Measurements from ENCODE around the gene KLHL22.

Gene KLHL22

DNA sequence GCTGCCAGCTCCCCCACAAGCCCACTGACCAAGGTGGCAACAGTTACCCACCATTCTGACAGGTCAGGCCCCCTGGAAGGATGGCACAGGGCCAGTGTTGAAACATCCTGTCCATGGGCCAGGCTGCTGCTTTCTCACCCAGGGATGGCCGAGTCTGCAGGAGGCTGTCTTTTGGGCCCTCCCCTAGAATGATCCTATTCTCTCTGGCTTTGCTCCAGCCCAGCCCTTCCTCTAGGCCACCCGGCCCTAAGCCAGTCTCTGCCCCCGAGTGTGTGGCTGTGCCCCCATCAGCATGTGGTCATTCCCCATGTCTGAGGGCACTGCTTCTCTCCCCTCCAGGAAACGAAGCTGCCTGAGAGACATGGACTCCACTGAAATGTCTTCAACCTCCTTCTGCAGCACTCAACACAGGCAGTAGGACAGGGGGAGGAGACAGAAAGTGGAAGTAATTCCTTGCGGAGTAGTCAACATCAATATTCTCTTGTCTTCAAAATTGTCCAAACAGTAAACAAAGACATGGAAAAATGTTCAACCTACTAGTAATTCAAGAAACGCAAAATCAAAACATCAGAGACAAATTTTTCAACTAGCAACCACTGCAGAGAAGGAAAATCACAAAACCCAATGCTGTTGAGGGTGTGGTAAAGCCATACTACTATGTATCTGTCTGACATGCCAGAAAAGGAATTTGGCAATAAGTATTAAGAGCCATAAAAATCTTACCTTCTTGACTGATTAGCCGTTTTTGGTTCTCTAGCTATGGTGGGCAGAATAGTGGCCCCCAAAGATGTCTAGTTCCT is 52.9 kb downstream of the KLHL22 start:
- no peak for DNase-seq (ENCODE audit: low read depth)

DNA sequence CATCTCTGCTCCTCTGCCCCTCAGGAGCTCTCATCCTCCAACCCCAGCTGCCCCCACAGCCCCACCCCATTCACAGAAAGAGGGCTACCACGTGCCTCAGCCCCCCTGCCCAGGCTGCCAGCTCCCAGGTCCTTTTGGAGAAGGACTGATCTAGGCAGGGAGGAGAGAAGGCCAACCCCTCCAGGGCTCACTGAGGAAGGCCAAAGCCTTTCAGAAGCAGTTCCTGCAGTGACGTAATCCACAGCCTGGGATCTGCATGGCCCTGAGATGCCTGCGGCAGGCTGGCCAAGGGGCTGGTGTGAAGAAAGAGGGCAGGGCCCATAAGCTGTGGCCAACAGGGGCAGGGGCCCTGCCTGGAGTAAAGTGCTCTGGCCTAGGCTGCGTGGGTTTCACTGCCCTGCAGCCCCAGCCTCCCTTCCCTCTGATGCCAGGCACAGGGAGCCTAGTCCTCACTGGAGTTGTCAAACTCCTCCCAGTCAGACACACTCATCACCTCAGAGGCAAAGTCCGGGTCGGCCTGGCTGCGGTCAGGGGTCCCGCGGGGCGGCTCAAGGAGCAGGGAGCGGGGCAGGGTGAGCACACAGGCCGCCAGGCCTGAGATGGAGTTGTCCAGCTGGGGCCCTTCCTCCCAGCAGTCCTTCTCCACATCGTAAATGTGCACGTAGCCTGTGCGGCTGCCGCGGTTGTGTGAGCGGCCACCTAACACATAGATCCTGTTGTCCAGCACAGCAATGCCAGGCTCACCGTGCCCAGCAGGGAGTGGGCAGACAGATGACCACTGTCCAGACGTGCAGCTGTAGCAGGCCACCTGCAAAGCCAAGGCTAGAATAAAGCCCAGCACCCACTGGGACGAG is 53.7 kb downstream of the KLHL22 start:
- no peak for DNase-seq (ENCODE audit: low read depth)

DNA sequence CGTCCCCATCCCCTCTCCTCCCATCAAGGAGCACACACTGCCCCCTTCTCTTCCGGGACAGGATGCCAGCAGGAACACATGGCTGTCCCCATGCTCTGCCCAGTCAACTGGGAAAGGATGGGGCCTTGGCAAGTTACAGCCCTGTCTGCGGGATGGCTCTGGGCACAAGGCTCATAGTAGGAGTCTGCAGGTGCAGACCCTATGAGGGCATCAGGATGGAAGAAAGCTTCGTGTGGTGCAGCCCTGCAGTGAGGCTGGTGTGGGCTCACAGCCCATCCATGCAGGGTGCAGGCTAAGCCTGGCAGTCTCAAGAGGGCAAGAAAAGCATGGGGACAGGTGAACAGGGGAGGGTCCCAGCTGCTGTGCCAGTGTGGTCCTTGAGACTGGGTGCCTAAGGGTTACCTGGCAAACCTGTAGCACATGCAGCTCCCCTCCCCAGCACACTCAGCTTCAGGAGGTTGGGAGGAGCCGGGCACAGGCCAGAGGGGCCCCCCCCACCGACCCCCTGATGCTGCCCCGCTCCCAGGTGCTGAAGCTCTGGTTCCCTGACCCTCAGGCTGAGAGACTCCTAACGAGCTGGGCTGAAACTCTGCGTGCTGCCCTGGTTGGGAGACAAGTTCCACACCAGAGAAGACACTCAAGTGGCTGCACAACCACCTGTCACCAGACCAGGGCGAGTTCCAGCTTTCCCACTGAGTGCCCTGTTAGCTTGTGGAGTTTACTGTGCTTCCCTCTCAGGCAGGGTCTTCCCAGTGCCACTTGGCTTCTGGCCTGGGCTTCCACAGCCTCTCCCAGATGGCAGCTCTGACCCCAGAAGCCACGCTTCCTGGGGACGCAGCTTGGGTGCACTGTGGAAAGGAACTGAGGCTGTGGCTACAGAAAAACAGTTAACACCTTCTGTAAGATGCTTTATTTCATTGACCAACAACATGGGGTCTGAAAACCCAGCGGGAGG is 54.7 kb downstream of the KLHL22 start:
- no peak for DNase-seq (ENCODE audit: low read depth)

DNA sequence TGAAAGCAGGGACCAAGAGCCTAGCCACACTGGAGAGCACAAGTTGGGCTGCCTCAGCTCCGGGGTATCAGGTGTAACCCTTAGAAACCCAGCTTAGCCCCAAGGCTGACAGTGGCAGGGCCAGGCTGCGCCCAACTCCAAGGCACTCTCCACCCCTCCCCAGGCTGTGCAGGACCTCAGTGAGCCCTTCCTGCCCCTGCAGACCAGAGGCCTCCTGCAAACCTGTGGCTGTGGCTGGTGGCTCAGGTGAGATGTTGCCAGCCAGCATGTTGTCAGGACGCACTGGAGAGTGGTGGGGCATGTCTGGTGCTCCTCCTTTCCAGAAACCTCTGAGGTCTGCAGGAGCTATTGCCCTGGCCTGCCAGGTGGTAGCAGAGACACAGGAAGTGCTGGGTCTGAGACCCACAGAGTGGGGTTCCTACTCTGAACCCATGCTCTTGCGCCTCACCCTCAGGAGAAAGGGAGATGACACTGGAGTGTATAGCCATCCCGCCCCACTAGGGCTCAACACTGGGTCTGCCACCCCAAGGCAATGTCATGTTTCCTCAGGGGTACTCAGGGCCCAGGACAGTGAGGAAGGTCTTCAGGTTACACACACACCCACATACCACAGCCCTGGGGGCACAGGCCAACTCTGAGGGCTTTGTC is 55.5 kb downstream of the KLHL22 start:
- no peak for DNase-seq (ENCODE audit: low read depth)

DNA sequence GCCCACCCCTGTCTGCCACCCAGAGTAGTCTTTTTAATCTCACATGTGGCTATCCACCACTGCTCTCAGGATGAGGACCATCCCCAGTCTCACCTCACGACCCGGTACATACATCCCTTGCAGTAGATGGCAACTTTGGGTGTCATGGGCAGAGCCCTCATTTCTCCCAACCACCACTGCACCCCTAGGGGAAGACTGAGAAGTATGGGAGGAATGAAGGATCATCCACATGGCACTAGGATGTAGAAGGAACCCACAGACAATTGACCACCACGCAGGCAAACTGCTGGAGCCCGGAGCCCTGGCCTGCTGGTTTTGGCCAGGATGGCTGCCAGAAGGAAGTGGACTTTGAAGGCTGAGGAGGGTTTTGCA is 56.1 kb downstream of the KLHL22 start:
- DNase-seq (ENCODE audit: low read depth), result no peak

DNA sequence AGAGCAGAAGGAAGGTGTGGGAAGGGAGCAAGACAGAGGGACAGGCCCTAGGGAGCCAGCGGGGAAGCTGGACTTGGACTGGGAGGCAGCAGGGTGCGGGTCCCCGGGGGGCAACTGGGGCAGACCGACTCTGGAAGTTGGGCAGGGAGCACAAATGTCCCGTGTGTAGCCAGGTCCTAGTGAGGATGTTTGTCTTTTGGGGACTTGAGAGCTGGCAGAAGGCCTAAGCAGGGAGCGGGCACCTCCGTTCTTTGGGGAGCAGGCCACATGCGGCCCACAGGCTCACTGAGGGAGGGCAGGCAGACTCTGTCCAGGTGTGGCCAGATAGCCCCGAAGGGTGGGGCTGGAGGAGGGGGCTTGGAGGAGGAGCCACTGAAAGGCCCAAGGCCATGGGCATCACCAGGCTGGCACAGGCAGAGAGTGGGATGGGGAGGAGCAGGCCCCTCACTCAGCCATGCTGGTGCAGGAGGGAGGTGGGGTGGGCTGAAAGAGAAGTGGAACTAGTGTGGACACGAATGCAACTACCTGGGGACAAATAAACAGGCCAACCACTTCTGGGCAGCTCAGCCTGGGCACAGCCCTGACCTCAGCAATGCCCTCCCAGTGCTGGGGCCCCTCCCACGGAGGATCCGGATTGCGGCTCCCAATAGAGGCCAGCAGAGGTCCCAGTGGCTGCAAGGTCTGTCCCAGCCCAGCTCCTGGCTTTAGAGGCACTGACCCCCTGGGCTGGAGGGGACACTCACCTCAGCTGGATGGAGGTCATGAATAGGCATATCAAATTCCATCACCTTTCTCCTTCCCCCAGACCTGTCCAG is 56.7 kb downstream of the KLHL22 start:
- DNase-seq (ENCODE audit: low read depth), result no peak

DNA sequence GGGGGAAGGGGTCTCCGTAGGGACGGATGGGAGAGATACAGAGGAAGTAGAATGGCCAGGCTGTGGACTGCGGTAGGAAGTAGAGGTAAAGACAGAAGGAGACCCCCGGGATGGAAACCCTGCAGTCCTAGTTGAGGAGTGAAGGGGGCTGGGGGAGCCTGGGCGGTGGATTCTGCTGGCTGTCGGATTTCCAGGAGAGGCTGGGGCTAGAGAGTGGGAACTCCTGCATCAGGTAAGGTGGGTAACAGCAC is 57.2 kb downstream of the KLHL22 start:
- no peak for DNase-seq (ENCODE audit: low read depth)

DNA sequence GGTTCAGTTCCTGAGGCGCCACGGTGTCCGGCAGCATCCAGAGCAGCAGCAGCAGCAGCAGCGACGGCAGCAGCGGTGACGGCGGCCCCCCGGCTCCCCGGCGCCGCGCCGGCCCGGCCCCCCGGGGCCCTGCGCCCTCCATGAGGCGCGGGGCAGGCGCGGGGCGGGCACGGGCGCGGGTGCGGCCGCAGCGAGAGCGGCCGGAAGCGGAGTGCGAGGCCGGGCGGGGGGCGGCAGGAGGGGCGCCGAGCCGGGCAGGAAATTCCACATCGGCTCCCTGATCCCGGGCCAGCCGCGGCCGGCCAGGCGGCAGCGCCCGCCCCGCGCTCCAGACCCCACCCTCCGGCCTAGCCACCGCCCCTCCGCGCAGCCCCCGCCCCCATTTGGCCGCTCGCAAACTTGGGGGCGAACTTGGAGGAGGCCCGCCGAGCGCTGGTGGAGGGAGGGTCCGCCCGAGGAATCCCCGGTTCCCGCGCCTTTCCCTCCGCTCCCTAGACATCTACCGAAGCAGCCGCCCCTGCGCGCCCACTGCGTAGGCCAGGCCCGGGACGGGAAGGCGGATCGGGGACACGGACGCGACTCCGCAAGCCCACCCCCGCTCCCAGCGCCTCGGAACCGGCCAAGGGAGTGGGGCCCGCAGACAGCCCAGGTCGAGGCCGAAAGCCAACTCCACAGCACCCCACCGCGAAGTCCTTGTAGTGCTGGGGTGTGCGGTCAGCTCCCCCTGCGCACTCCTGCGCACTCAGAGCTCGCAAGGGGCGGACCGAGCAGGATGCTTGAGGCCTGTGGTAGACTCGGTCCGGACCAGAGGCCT is 57.8 kb downstream of the KLHL22 start, which contains the start of gene SCARF2:
Gene SCARF2 (minus strand): TSS at position 213 of the 814 bp plus-strand sequence. CDS start 71 bp downstream, at position 142.
- no peak for DNase-seq (ENCODE audit: low read depth)

DNA sequence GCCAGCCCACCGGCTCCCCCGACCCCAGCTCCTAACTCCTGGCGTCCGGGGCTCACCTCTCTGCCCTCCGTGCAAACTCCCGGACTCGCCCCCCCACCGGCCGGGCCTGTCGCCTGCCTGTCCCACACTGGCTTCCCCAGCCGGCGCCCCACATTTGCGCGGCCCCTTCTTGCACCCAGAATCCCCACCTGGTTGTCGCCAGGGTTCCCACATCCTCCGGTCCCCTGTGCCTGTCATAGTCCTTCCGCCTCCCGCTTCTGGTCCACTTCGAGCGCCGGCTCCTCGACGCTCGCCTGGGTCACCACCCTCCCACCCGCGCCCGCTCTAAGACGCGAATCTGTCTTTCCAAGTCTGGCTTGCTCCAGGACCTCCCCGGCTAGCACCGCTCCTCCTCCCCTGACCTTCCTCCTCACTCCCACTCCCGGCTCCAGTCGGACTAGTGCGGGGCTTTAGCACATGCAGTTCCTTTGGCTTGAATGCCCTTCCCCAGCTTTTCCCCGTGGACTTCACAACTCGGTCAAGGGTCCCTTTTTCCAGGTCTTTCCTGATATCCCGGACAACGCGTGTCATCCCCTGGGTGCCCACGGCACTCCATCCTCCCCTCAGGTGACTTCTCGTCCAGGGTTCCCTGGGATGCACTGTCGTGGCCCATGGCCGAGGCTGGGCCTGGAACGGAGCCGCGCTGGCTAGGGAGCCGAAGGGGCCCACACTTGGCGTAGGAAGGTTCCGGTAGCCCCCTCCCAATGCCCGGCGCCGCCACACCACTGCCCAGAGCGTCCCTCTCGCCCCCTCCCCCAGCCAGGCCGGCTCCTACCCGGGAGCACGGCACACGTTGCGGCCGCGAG is 58.6 kb downstream of the KLHL22 start:
- DNase-seq (ENCODE audit: low read depth), result no peak

DNA sequence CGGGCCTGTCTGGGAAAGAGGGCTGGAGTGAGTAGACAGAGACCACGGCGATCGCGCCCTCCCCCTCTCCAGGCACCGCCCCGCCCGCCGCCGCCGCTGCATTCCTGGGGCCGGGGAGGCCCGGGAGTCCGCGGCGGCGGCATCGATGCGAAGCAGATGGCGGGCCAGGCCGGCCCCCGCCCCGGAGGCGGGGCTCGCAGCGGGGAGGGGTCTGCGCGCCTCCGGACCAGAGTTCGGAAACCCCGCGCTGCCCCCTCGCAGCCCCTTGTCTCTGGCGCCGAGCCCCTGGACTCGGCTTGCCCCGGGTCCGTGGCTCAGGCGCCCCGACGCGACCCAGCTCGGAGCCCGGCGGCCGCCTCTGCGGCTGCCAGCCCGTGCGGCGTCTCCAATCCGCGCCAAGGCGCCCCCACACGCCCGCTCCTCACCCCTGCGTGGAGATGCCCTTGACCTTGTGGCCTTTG is 59.3 kb downstream of the KLHL22 start:
- DNase-seq (ENCODE audit: low read depth), result no peak

DNA sequence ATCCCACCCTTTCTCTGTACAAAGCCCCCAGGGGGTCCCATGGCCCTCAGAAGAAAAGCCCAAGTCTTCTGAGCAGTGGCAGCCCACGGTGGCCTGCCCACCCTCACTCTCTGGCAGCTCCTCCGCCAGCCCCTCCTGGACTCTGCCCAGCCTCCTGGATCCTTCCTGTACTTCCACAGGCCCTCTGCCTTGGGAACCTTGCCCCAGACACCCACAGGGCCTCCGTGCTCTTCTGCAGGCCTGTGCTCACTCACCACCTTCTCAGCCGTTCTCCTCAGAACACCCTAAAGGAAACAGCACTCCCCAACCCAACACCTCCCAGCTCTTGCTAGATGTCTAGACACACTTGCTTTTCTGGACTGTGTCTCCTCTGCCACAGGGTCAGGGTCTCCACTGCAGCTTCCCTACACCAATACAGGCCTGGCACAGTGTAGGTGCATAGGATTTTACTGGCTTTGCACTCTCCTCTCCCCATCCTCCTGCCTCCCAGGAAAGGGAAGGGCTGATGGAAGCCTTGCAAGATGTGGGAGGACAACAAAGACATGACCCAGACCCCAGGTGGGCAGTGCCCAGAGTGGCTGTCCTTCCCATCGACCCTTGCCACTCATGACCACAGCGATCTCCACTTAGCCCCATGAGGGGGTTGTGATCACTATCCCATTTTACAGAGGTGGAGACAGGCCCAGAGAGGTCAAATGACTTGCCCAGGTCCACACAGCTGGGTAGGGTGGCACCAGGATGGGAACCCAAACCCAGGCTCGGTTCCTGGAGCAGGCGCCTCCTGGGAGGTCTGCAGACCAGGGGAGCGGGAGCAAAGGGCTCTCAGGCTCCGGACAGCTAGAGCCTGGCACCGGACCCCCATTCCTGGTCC is 59.9 kb downstream of the KLHL22 start:
- no peak for DNase-seq (ENCODE audit: low read depth)

DNA sequence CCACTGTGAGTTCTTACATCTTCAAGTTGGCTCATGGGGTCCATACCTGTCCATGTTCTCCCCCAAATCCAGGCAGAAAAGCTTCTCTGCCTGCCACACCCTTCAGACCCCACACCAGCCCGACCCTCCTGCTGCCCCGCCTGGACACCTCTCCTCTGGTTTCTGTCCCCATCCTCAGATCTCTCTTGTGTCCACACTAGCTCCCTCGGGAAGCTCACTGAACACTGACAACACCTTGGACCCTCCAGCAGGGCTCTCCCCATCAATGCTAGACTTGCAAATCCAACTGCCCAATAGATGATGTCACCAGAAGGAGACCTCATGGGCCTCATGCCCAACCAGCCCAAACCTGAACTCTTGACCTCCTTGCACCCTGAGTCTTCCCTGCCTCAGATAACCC is 60.8 kb downstream of the KLHL22 start:
- no peak for DNase-seq (ENCODE audit: low read depth)

DNA sequence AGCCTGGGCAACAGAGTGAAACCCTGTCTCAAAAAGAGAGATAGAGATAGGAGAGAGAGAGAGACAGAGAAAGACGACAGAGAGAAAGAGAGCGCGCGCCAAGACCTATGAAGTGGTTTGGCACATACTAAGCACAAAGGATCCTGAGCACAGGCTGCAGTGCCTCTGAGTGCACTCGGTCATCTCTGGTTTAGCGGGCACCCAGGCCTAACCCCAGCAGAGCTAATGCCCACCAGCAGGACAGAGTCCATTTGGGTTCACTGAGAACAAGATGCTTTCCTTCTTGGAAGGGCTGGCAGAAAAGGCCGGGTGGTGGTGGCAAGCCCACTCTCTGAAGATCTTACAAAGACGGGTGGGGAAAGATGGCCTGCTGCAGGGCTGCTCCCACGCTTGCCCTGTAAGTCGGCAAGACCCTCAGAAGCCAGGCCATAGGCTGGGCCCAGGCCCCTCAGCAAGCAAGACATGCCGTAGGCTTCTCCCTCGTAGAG is 61.3 kb downstream of the KLHL22 start:
- no peak for DNase-seq (ENCODE audit: low read depth)

DNA sequence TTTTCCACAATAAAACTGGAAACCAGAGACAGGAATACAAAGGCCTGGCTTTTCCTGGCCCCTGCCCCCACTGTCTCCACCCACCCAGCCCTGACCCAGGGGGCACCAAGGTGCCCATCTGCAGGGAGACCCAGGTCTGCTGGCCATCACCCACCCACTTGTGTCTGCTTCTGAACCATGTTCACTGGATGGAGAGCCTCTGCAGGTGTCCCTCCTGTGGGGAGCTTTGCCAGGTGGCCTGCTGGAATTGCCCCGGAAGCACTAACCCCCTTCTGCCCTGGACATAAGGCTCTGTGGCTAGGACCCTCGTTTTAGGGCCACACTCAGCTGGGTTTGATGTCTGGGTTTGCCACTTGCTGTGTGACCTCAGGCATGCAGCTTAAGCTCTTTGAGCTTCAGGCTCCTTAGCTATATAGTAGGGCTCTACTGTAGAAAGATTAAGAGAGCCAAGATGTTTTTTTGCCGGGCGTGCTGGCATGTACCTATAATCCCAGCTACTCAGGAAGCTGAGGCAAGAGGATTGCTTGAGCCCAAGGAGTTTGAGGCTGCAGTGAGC is 61.8 kb downstream of the KLHL22 start:
- DNase-seq (ENCODE audit: low read depth), result no peak

DNA sequence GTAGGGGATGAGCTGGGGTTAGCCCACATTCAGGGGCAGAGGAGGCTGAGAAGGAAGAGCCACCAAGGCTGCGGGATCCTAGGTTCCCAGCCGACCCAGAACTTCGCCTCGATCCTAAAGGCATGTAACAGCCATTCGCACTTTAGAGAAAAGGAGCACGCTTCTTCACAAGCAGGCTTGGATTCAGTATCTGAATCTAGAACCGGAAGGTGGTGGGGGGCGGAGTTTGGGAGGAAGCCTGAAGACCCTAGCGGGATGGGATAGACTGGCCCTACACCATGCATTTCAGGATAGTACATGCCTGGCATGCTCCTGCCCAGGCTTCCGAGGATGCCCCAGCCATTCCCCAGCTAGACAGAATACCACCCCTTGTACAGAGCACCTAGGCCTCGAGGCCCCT is 62.4 kb downstream of the KLHL22 start:
- DNase-seq (ENCODE audit: low read depth), result no peak

DNA sequence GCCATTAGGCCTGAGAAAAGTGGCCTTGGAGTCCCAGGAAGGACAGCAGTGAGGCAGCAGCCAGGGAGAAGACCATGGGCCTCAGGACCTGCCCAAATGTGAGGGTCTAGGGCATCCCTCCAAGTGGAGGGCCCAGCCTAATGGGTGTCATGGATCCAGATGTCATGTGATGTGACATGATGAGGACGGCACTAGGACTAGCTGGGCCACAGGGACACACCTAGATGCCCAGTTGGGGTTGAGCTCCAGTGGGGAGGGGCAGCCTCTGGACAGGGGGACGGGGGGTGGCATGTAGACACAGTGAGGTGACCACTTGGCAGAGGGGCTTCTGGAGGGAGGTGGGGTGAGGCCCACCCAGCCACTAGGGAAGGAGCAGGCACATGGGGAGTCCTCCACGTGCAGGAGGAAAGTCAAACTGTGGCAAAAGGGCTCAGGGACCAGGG is 63.3 kb downstream of the KLHL22 start:
- no peak for DNase-seq (ENCODE audit: low read depth)

DNA sequence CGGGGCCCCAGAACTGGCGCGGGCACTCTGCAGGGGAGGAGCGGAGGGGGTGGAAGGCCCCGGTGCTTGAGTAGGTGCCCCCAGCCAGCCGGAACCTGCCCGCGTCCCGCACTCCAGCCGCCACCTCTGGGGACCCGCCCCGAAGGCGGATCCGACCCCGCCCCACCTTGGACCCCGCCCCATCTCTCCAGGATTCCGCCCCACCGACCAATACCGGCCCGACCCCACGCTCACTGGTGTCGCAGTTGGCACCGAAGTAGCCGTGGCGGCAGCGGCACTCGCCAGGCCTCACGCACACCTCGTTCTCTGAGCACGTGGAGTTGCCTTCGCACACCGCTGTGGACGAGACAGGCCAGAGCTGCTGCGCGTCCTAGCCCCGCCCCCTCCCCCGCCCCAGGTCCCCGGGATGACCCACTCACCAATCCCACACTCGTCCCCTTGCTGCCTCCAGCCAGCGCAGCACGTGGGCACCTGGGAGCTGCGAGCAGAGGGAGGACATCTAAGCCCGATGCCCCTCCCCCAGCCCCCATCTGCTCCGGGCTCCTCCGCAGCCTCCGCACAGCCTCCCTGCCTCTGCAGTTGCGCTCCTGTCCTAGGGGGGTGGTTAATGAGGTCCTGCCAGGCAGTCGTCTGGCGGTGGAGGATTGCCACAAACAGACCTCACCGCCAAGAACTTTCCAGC is 63.9 kb downstream of the KLHL22 start:
- no peak for DNase-seq (ENCODE audit: low read depth)

Data from stimulated activated CD8-positive, alpha-beta memory T cell treated with anti-CD3 and anti-CD28 coated beads, Interleukin-15, amount 100 ng/mL, for 1 hour (primary cell).